CD4-positive, alpha-beta T cell treated with Interleukin-10 for 1 hour (primary cell): ENCODE results near the gene TMEM221.

Source experiments
- DNase-seq: peaks from one replicate; pipeline ENCODE4 v3.0.0-alpha.2; 2020

The TMEM221 gene

DNA sequence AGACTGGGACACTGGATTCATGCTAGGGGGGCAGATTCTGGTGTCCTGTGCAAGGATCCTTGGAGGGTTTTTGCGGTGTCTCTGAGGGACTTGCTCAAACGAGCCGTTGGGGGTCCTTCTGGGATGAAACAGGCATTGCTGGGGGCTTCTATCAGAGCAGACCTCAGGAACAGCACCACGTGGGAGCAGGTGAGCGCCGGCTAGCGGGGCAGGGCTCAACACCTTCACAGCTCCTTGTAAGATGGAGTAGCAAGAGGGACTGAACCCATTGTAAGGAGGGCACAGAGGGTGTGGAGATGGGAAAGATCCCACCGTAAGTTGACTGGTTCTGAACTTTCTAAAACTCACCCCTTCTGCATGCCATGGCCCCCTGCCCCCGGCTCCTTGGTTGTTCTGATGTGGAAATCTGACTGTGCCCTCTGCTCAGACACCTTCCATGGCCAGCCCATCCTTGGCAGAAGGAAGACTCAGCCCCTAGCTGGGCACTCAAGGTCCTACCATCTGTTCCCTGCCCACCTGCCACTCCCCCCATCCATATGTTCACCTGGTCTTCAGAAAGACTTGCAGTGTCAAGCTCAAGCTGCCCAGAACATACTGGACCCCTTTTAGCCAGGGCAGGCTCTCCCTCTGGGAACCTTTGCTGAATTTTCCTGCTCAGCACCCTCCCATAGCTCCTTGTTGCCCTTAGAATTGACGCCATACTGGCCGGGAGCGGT lies 23.1 kb upstream of the TMEM221 start:
- DNase-seq: no peak

DNA sequence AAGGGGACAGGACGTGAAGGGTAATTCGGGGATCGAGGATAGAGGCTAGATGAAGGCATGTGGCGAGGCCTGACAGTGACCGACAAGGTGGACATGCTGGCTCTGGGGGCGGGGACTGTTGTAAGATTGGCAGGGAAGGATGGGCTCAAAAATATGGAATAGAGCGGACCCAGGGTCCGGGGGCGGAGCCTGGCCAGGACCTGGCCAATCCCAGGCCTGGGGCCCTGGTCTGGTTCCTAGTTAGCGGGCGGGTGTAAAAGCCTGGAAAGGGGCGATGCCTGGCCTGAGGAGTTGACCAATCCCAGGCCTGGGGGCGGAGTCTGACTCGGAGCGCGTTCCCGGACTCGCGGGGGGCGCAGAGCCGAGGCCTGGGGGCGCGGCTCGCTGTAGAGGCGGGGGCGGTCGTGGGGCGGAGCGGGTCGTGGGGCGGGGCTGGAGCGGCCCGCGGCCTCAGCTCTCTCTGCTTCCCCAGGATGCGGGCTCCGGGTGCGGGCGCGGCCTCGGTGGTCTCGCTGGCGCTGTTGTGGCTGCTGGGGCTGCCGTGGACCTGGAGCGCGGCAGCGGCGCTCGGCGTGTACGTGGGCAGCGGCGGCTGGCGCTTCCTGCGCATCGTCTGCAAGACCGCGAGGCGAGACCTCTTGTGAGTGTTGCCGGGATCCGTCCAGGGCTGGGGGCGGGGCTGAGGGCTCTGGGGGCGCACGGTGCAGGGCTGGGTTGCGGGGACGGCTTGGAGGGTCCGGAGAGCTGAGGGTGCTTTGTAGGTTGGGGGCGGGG lies 21.8 kb upstream of the TMEM221 start, which contains the start of gene SLC27A1:
TSS of gene SLC27A1 (plus strand) at position 457 of the 774 bp plus-strand sequence. CDS start at position 474, 17 bp downstream.
- peak; percentile 94 for DNase-seq

DNA sequence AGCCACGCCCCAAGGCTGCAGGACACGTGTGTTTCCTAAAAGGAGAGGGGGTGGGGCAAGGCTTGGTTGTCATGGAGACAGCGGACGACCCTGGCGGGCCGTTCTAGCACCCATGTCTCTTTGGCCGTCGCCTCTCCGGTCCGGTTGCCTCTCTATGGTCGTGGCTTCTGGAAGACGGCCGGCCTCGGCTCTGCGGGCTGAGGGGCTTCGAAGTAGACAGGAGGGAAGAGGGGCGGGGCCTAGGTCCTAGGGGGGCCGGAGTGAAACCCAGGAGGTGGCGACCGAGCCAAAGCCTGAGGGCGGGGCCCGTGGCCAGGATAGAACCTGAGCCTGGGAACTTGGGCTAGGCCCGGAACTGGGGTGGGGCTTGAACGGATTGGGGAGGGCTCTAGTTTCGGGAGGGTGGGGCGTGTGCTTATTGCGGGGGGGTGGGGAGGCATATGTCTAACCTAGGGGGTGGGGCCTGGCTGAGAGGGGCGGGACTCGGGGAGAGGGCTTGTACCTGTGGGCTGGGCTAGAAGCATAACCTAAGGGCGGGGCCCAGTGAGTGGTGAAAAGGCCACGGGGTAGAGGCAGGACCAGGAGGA lies 21.1 kb upstream of the TMEM221 start:
- DNase-seq: peak; percentile 96

DNA sequence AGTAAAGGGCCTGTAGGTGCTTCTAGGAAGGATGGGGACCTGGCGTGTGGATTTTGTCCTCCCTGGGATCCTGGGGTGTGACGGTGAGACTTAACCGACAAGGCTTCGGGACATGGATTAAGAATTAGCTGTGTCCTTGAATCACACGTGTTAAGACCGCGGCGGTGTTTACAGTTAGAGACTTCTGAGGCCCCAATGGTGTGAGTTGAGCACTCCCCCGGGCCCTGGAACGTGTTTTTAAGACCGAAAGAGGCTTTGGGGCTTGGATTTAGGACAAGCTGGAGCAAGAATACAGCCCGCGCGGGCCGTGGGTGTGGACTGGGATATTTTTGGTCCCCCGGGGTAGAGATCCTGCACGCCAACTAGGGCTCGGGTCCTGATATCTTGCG lies 20.6 kb upstream of the TMEM221 start:
- no peak for DNase-seq

DNA sequence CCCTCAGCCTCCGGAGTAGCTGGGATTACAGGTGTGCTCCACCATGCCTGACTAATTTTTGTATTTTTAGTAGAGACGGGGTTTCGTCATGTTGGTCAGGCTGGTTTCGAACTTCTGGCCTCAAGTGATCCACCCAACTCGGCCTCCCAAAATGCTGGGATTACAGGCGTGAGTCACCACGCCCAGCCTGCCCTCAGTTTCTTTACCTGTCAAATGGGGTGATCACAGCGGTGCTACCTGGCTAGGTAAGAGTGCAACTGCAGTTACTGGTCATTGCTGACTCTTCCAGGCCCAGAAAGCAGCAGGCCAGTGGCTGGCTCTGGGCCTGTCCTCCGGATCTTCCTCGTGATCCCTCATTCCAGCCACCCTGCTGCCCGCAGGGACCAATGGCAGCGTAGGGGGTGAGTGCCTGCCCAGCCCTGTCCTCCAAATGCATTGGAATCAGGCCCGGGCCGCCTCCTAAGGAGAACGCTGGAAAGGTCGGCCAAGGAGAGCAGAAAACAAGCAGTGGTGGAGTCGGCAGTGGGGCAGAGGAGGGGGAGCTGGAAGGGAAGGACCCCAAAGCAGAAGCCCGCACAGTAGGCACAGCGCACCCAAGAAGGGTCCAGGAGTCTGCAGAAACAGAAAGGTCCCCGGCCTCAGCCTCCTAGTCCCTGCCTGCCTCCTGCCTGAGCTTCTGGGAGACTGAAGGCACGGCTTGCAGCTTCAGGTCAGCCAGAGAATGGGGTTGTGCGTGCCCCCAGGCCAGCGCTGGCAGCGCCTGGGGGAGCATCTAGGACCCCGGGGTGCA lies 20.0 kb upstream of the TMEM221 start:
- no peak for DNase-seq

DNA sequence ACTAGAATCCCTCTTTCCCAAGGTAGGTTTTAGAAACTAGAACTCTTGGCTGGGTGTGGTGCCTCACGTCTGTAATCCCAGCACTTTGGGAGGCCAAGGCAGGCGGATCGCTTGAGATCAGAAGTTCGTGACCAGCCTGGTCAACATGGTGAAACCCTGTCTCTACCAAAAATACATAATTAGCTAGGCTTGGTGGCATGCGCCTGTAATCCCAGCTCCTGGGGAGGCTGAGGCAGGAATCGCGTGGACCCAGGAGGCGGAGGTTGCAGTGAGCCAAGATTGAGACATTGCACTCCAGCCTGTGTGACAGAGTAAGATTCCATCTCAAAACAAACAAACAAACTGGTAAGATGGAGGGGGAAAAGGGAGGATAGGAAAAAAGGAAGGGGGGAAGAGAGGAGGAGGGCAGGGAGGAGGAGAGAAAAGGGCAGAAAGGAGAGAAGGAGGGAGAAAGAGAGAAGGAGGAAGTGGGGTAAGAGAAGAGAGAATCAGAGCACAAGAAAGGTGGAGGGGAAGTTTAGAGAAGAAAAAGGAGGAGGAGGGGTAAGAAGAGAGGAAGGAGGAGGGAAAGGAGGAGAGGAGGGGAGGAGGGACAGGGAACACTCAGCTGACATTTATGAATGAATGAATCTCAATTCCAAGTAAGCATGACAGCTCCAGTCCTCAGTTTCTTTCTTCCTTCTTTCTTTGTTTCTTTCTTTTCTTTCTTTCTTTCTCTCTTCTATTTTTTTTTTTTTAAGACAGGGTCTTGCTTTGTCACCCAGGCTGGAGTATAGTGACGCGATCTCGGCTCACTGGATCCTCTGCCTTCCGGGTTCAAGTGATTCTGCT lies 19.2 kb upstream of the TMEM221 start:
- DNase-seq: no peak

DNA sequence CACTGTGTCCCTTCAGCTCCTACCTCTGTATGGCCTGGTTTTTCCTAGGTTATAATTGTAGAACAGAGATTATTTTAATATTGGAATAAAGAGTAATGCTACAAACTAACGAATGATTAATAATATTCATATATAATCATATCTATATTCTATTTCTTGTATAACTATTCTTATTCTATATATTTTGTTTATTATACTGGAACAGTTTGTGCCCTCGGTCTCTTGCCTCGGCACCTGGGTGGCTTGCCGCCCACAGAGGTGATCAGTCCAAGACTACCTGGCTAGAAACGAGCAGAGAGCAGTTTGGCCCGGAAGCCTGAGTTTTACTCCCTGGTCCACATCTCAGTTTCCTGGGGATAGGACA lies 18.0 kb upstream of the TMEM221 start:
- no peak for DNase-seq

DNA sequence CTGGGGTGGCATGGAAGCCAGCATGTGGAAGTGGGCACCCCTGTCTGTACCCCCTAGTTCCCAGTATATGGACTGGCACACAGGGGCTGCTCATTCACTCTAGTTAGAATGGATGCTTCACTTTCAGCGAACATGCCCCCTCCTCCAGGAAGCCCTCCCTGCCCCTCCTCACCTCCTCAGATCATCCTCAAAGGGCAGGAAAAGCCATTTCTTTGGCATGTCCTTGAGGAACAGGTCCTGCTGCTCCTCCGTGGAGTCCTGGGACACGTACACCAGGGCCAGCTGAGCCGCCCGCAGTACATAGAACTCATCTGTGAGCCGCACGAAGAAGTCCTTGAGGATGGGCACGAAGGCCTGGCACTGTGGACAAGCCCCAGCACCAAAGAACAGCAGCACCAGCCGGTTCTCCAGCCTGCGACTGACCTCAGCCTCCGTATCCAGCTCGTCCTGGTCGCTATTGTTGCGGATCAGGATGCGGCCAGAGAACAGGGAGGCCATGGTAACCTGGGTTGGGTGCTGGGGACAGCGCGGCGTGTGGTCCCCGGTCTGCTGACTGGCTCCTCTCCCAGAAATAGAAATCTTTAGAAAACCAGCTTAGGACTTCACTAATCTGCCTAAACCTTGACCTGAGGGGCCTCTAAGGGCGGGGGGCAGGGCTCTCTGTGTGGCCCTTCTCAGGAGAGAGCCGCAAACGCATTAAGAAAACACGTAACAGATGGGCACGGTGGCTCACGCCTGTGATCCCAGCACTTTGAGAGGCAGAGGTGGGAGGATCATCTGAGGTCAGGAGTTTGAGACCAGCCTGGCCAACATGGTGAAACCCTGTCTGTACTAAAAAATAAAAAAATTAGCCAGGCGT lies 12.1 kb upstream of the TMEM221 start, which contains the start of gene NXNL1:
TSS of gene NXNL1 (minus strand) at position 555 of the 859 bp plus-strand sequence. CDS start at position 498, 57 bp downstream.
- DNase-seq: no peak

DNA sequence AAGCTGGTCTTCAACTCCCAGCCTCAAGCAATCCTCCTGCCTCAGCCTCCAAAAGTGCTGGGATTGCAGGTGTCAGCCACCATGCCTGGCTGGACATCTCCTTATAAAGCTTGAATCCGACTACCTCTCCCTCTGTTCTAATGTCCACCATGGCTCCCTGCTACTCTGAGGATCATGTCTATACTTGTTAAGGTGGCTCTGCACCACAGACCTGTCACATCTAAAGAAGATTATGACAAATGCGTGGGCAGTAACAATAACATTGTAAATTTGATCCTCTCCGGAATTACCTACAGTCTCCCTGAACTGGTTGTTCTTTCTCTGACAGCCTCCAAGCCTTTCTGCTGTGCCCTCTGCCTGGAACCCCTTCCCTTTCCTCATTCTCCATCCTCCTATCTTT lies 10.5 kb upstream of the TMEM221 start:
- no peak for DNase-seq

DNA sequence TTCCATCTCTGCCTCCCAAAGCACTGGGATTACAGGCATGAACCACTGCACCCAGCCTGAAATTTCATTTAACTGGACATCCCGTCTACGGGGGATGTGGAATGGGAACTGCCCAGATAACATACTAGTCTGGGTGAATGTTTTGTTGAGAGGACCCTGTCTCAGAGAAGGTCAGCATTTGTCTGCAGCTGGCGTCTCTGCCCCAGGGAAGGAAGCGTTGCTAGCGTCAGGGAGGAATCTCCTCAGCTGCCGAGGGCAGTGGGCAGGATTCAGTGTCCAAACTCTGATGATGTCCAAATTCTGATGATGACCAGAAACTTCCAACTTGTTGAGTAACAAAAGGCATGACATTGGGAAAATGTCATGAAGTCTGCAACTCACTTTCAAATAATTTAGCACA lies 9.1 kb upstream of the TMEM221 start:
- DNase-seq: no peak

DNA sequence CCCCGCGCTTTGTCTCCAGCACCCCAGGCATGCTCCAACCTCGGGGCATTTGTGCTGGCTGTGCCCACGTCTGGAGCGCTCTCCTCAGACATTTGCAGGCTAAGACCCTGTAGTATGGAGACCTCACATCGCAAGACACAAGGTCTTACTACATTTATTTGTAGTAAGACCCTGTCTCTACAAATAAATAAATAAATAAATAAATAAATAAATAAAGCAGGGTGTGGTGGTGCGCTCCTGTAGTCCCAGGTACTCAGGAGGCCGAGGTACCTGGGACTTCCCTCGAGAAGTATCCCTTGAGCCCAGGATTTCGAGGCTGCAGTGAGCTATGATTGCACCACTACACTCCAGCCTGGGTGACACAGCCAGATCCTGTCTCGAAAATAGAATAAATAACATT lies 7.7 kb upstream of the TMEM221 start:
- DNase-seq: no peak

DNA sequence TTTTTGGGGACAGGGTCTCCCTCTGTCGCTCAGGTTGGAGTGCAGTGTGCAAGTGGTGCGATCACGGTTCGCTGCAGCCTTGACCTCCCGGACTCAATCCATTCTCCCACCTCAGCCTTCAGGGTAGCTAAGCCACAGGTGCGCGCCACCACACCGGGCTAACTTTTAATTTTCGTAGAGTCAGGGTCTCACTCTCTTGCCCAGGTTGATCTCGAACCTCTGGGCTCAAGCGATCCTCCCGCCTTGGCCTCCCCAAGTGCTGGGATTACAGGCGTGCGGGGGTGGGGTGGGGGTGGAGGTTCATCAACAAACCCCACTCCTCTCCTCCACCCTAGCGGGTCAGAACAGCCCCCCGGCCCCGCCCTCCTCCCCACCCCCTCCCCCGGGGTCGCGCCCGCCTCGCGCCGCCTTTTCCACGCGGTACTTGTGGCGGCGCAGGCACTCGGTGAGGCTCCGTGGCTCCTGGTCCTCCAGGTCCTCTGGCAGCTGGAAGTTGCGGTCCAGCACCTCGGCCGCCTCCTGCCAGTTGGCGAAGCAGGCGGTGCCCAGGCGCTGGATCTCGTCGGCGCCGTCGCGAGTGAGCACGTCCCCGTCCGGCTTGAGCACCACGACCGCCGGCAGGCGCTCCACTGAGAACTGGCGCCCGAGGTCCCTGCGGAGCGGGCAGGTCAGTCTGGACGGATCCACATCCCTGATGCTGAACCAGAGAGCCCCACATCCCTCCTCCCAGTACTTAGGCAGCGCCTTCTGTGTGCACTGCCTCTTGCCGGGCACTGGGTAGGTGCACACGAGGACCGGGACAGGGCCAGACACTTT lies 7.0 kb upstream of the TMEM221 start:
- DNase-seq: no peak

DNA sequence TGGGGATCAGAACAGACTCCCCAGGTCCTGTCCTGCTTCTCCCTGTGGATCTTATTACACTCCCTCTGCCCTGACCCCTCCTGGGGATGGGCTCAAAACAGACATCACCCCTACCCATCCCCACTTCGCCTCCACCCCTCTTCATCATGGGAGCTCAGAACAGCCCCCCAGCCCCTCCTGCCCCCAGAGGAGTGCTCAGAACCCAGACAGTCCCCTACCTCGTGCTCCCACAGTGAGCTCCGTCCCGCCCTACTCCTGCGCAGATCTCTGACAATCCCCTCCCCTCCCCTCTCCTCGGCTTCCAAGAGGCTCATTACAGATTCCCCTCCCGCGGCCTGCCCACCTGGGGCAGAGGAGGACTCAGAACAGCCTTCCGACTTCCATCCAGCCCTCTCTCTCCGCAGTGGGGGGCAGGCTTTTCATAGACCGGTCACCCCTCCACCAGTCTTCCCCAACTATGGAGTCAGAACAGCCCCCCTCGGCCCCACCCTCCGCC lies 6.2 kb upstream of the TMEM221 start:
- no peak for DNase-seq

DNA sequence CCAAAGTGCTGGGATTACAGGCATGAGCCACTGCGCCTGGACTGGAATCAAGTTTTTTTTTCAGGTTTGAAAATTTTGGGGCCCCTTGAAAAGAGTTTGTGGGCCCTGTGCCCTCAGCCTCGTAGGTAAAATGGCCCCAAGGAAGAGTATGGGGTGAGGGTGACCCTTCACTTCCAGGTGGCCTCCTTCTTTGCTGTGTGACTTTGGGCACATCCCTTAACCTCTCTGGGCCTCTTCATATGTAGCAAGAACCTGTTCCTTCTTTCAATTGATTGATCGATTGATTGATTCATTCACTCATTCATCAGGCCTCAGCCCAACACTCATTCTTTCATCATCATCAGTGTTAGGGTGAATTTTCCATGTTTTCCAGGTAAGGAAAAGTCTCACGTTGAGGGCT lies 3.4 kb upstream of the TMEM221 start:
- DNase-seq: no peak

DNA sequence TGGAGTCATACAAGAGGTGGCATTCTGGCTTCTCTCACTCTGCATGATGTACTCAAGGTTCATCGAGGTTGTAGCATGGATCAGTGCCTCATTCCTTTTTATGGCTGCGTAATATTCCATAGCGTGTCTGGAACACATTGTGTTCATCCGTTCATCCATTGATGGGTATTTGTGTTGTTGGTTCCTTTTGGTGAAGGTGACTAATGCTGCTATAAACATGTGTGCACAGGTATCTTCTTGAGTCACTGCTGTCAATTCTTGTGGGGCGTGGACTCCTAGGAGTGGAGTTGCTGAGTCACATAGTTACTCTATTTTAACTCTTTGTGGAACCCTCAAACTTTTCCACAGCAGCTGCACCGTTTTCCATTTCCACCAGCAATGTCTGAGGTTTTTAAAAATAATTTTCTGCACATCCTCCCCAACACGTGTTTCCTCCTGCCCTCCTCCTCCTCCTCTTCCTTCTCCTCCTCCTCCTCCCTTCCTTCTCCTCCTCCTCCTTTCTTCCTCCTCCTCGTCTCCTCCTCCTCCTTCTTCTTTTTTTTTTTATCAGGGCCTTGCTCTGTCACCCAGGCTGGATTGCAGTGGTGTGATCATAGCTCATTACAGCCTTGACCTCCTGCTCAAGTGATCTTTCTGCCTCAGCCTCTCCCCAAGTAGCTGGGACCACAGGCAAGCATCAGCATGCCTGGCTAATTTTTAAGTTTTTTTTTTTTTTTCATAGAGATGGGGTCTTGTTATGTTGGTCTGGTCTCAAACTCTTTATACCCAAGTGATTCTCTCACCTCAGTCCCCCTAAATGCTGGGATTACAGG lies 2.0 kb upstream of the TMEM221 start:
- peak; percentile 16 for DNase-seq

DNA sequence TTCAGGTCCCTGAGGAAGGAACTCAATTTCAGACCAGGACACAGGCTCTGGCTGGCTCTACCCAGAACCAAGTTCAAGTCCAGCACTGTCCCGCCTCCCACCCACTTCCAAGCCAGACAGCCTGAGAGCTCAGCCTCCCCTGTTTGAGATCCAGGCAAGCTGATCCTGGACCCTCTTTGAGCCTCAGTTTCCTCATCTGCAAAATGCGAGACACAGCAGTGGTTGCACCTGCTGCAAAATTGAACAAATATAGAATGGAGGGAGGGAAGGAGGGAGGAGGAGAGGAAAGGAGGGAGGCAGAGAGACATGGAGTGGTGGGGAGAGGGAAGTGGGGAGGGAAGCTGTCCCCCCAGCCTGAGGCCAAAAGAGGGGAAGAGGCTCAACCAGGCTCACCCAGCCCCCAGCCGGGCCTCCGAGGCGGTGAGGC lies 751 bp downstream of the TMEM221 start:
- DNase-seq: no peak

DNA sequence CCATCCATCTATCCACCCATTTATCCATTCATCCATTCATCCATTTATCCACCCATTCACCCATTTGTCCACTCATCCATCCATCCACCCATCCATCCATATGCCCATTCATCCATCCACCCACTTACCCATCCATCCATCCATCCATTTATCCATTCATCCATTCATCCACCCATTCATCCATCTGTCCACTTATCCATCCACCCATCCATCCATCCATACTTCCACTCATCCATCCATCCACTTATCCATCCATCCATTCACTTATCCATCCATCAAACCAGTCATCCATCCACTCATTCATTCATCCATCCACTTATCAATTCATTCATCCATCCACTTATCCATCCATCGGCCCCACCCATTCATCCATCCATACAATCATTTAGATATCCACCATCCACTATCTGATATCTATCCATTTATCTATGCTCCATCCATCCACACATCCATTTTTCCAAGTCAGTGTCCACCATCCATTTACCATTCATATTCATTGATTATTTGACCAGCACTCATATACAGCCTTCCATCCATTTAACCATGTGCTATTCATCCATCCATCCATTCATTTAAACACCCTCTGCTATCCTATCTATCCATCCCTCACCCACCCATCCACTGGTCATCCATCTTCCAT lies 2.8 kb downstream of the TMEM221 start:
- DNase-seq: no peak

DNA sequence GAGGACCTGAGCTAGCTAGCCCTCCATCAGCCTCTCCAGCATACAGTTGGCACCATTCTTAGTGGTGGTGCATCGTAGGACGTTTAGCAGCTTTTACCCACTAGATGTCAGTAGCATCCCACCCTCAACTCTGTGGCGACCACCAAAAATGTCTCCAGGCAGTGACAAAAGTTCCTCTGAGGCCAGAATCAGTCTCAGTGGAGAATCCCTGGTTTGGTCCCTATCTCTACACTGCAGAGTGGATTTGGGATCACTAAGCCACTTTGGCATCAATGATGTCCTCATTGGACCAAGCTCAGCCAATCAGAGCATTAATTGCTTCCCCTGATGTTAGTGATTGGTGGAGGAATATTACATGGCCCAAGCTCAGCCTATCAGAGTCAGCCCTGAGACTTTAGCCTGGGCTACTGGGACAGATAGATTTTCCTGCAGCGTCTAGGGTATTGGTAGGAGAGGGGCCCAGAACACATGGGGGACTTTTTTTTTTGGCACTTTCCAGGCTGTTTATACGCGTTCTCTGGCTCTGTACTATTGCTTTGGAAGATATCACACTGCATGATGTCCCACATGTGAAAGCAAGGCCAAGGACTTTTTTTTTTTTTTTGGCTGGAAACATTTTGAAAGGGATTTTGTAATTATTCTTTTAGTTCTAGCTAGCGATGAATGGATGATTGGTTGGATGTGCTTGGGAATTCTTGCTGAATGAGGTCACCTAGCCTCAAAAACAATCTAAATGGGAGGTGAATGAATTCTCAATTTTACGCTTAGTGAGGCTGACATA lies 7.0 kb downstream of the TMEM221 start:
- DNase-seq: peak; percentile 24
